Stomach (tissue), 4 donors: Measurements from ENCODE around the gene BTNL8.

Experiments
- POLR2A ChIP-seq, 4 donors: fragments of 450-650 bp; IDR thresholded peaks; one replicate each; pipeline ENCODE4 v1.6.1; 2016; ENCODE audit warnings: antibody characterized with exemption in 4 of 4, control low read depth in 2 of 4, mild to moderate bottlenecking in 1 of 4, moderate library complexity in 1 of 4
- TF ChIP-seq, protein P1 (sequence below), 7 experiments: fragments of 450-650 bp in 4 of 7; fragments of 200-600 bp in 3 of 7; sonication (generic) in 3 of 7; IDR thresholded peaks; one replicate each; pipeline ENCODE4 v1.5.1; 2016 to 2019; ENCODE audit warnings: antibody characterized with exemption in 7 of 7, control low read depth in 2 of 7, mild to moderate bottlenecking in 1 of 7

DNA sequence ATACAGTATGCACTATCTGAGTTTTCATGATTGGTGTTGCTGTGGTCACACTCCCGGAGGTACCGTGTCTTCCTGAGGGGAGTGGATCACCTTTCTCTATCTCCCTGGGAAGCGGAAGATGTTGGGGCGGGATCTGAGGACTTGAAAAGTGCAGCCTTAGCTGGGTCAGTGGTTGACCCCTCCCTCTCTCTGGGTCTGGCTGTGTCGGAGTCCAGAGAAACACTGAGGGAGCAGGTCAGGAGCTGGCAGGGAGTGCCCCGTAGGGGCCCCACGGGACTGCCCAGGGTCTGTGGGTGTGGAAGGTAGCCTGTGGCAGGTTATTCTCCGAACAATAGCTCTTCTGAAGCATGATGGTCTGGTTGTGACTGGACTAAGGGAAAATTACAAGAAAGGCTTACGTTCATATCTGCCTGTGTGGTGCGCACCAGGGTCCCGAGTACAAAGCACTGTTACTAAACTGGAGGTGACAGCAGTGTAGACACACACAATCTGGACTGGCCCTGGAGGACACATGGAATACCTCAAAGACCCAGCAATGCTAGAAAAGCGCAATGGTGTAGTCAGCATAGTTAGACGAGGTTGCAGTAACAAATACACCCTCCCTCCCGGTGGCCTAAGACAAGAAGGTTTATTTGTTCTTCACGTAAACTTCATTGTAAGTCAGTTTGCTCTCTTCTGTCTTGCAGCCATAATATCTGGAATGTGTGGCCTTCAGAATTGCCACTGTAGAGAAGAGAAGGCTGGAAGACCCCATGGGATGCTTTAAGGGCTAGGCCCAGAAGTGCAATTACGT, 28.5 kb upstream of the BTNL8 start:
- TF ChIP-seq, protein P1, sequence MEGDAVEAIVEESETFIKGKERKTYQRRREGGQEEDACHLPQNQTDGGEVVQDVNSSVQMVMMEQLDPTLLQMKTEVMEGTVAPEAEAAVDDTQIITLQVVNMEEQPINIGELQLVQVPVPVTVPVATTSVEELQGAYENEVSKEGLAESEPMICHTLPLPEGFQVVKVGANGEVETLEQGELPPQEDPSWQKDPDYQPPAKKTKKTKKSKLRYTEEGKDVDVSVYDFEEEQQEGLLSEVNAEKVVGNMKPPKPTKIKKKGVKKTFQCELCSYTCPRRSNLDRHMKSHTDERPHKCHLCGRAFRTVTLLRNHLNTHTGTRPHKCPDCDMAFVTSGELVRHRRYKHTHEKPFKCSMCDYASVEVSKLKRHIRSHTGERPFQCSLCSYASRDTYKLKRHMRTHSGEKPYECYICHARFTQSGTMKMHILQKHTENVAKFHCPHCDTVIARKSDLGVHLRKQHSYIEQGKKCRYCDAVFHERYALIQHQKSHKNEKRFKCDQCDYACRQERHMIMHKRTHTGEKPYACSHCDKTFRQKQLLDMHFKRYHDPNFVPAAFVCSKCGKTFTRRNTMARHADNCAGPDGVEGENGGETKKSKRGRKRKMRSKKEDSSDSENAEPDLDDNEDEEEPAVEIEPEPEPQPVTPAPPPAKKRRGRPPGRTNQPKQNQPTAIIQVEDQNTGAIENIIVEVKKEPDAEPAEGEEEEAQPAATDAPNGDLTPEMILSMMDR (IDR thresholded peaks at IDR 0.05) = no peak
- TF ChIP-seq POLR2A (IDR thresholded peaks at IDR 0.05) = no peak
